GM12872 (cell line): ENCODE results near the gene MAPK8IP3.

Source experiments
- TF ChIP-seq, protein P1 (sequence below): IDR thresholded peaks from 3 replicates; pipeline ENCODE4 v1.5.1; 2011; ENCODE audit warnings: low read depth, mild to moderate bottlenecking, low read length, moderate library complexity; ENCODE audit not compliant: insufficient read depth

MAPK8IP3 gene

GRCh38 chr16:1670866-1671265 is 35.1 kb upstream of the MAPK8IP3 start:
- TF ChIP-seq, protein P1, sequence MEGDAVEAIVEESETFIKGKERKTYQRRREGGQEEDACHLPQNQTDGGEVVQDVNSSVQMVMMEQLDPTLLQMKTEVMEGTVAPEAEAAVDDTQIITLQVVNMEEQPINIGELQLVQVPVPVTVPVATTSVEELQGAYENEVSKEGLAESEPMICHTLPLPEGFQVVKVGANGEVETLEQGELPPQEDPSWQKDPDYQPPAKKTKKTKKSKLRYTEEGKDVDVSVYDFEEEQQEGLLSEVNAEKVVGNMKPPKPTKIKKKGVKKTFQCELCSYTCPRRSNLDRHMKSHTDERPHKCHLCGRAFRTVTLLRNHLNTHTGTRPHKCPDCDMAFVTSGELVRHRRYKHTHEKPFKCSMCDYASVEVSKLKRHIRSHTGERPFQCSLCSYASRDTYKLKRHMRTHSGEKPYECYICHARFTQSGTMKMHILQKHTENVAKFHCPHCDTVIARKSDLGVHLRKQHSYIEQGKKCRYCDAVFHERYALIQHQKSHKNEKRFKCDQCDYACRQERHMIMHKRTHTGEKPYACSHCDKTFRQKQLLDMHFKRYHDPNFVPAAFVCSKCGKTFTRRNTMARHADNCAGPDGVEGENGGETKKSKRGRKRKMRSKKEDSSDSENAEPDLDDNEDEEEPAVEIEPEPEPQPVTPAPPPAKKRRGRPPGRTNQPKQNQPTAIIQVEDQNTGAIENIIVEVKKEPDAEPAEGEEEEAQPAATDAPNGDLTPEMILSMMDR: no peak

DNA sequence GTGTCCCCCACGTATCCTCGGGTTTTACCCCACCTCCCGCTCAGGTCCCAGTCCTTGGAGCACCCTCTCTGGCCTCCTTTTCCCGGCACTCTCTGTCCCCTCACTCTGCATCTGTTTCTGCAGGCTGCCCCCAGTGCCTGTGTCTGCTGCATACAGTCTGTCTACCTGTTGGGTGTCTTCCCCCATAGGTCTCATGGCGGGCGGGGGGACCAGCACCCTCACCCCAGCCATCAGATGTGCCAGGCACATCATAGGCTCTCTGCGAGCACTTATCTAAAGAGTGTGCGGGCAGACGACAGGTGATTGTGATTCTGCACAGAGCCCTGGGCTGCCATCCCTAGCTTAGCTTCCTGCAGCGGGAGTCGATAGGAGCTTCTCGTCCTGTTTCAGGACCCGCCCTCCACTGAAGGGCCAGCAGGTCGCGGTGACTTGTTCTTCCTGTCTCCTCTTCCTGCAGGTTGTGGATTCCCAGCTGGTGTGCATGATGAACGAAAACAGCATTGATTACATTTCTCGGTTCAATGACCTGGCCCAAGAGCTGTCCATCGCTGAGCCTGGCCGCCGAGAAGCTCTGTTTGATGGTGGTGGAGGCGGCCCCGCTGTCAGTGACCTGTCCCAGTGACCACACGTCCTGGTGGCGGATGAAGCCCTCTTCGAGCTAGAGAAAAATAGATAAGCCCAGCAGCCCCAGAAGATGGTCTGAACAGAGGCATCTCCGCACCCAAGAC is 32.4 kb upstream of the MAPK8IP3 start:
- TF ChIP-seq, protein P1: no peak

GRCh38 chr16:1674306-1674705 is 31.7 kb upstream of the MAPK8IP3 start:
- TF ChIP-seq, protein P1: no peak

DNA sequence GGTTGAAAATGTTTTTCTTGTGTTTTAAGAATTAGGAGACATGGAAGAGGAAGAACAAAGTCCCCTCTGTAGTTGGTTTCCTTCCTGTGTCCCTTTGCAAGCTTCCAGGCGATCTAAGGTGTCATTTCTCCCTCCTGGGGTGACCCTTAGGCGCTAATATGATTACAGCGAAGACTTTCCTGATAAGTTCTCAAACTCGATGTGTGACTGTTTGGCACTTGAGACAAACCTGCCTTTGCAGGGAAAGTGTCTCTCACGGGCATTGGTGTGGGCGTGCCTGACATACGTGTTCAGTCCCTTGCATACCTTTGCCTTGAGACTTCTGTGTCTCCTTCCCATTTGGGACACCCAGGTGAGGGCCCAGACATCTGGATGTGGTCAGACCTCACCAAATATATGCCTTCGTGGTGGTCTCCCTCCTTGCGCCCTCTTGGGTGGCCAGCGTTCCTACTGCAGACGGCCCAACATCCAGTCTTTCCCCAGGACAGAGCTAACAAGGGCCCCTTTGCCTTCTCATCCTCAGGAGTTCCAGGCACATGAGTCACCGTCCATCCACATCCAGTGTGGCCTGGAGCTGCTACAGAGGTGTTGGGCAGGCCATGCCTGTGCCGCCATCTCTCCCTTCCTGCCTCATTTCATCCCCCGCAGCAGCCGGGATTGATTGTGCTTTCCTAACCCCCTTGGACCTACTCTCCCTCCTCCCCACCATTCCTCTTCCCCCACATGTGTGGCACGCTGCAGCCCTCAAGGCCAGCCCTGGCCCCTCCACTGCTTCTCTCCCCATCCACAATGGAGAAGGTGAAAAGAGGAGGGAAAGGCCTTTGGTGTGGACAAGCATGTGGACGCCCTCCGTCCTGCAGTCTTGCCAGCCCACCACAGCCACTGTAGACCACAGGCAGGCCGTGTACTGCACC is 31.0 kb upstream of the MAPK8IP3 start:
- TF ChIP-seq, protein P1: no peak

- TF ChIP-seq, protein P1: no peak
These were observed 29.3 kb upstream of the MAPK8IP3 start for GRCh38 chr16:1676661-1677060.

DNA sequence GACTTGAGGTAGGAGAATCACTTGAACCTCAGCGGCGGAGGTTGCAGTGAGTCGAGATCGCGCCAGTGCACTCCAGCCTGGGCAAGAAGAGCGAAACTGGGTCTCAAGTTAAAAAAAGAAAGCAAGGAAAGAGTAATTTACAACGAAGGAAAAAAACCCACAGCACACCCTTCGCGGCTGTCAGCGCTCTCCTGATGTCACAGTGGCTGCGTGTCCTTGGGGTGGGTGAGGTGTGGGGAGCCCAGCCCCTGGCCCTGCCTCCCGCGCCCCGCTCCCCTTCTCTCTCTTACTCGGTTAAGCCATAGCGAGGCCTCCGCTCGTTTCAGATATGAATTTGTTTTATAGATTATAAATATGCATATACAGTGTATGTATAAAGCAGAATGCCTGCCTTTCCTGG is 28.7 kb upstream of the MAPK8IP3 start:
- TF ChIP-seq, protein P1: no peak

- TF ChIP-seq, protein P1: no peak
These were observed 28.0 kb upstream of the MAPK8IP3 start, which contains the start of gene JPT2 for GRCh38 chr16:1677942-1678499. JPT2 (plus strand) TSS chr16:1678279; CDS start chr16:1678313, 34 bp downstream.
